GM12878 (cell line): ENCODE data around the gene HS3ST5. TPM values are rescaled to one million over a fixed set of nuclear protein-coding genes. Genes with fewer than 3 reads are reported as not detected.
"Not testable (repeated sequence)": the region's sequence is repeated elsewhere in the genome, so short reads cannot be mapped to it uniquely, and the experiment has no call there.

ENCODE experiments used
- ATAC-seq: fragments of 200-7000 bp; cut with Tn5 transposase; 3 replicates; pipeline ENCODE4 v1.9.1; 2020; ENCODE audit warnings: mild to moderate bottlenecking, moderate library complexity
- BruUV-seq: library from RNA; stranded (reverse); fragments of 400-500 nt; replicated peaks from 2 replicates; lab custom pipeline; 2021; lab: Mats Ljungman, UMichigan
- CTCF ChIA-PET: fragments of 300-600 bp; sonication (Branson Sonifier 250); formaldehyde crosslinking; extraction: SDS; loops from one replicate; lab custom pipeline; 2021; ENCODE audit warnings: inconsistent platforms; lab: Yijun Ruan, JAX
- POLR2A ChIA-PET: fragments of 350-600 bp; formaldehyde crosslinking; extraction: SDS; loops from one replicate; lab custom pipeline; 2021; ENCODE audit warnings: inconsistent platforms; lab: Charles Lee
- RAD21 ChIA-PET: fragments of 300-600 bp; sonication (Branson Sonifier 250); formaldehyde crosslinking; loops from one replicate; lab custom pipeline; 2023; ENCODE audit warnings: antibody characterized with exemption; ENCODE audit not compliant: unreplicated experiment; lab: Charles Lee
- SMC1A ChIA-PET: fragments of 300-600 bp; sonication (Branson Sonifier 250); formaldehyde crosslinking; loops from one replicate; lab custom pipeline; 2023; ENCODE audit not compliant: unreplicated experiment, uncharacterized antibody; lab: Charles Lee
- DNase-seq: peaks from one replicate; pipeline ENCODE4 v3.0.0-alpha.2; 2011; ENCODE audit warnings: low read depth, low spot score
- FAIRE-seq: peaks from 3 replicates; lab custom pipeline; 2011; peaks lifted over from hg19 to GRCh38; lab: Jason Lieb, UNC
- H2AFZ ChIP-seq: 2 replicates; pipeline ENCODE4 v1.6.0; 2011; ENCODE audit warnings: low read depth, low read length, control low read depth; ENCODE audit not compliant: control insufficient read depth
- H3K27ac ChIP-seq: 2 replicates; pipeline ENCODE4 v1.5.1; 2011; ENCODE audit warnings: control low read depth; ENCODE audit not compliant: control insufficient read depth, insufficient read depth
- H3K27me3 ChIP-seq, 2 experiments: replicated peaks in 1 of 2; 2 replicates each; pipeline versions ENCODE4 v1.6.0 to v1.6.1; 2011; ENCODE audit warnings: low read length in 1 of 2; ENCODE audit not compliant: control insufficient read depth in 2 of 2, insufficient read depth in 2 of 2
- H3K36me3 ChIP-seq, 2 experiments: 2 replicates each; pipeline ENCODE4 v1.5.1; 2011; ENCODE audit warnings: low read length in 1 of 2; ENCODE audit not compliant: control insufficient read depth in 2 of 2, insufficient read depth in 2 of 2
- H3K4me1 ChIP-seq: 2 replicates; pipeline ENCODE4 v1.6.1; 2011; ENCODE audit warnings: mild to moderate bottlenecking, low read length, moderate library complexity, mixed read lengths; ENCODE audit not compliant: control insufficient read depth, insufficient read depth
- H3K4me2 ChIP-seq: 2 replicates; pipeline ENCODE4 v1.6.0; 2011; ENCODE audit warnings: control low read depth; ENCODE audit not compliant: control insufficient read depth, insufficient read depth
- H3K4me3 ChIP-seq: fragments of 200-600 bp; sonication (generic); 2 replicates; pipeline ENCODE4 v1.5.1; 2016
- H3K79me2 ChIP-seq: 2 replicates; pipeline ENCODE4 v1.6.0; 2011; ENCODE audit warnings: low read length; ENCODE audit not compliant: control insufficient read depth, insufficient read depth
- H3K9ac ChIP-seq: 2 replicates; pipeline ENCODE4 v1.8.0; 2011; ENCODE audit warnings: low read length, control low read depth, mixed read lengths; ENCODE audit not compliant: control insufficient read depth, insufficient read depth
- H3K9me3 ChIP-seq: replicated peaks from 3 replicates; pipeline ENCODE4 v1.5.1; 2011; ENCODE audit warnings: mild to moderate bottlenecking, low read length; ENCODE audit not compliant: control insufficient read depth, insufficient read depth
- H4K20me1 ChIP-seq: 2 replicates; pipeline ENCODE4 v1.6.0; 2011; ENCODE audit not compliant: control insufficient read depth, insufficient read depth
- BHLHE40 ChIP-seq, 2 experiments: fragments of 450-650 bp in 1 of 2; IDR thresholded peaks; 2 replicates each; pipeline ENCODE4 v1.6.1; 2011 to 2017; ENCODE audit warnings: low read depth in 2 of 2, borderline replicate concordance in 1 of 2, improper control_type of control experiment in 1 of 2, low read length in 1 of 2, mild to moderate bottlenecking in 1 of 2
- FOXM1 ChIP-seq: IDR thresholded peaks from 2 replicates; pipeline ENCODE4 v1.6.1; 2012; ENCODE audit warnings: low read depth, mild to moderate bottlenecking, inconsistent platforms, low read length, moderate library complexity
- RAD21 ChIP-seq: IDR thresholded peaks from 2 replicates; pipeline ENCODE4 v1.6.1; 2011; ENCODE audit warnings: mild to moderate bottlenecking, low read depth, low read length, moderate library complexity; ENCODE audit not compliant: insufficient read depth
- RAD51 ChIP-seq: fragments of 450-650 bp; IDR thresholded peaks from 2 replicates; pipeline ENCODE4 v1.6.1; 2016; ENCODE audit warnings: moderate library complexity, mild to moderate bottlenecking, inconsistent platforms
- RELB ChIP-seq: fragments of 450-650 bp; IDR thresholded peaks from 2 replicates; pipeline ENCODE4 v1.6.1; 2017; ENCODE audit warnings: low read depth, mild to moderate bottlenecking, moderate library complexity
- SREBF2 ChIP-seq: IDR thresholded peaks from 2 replicates; pipeline ENCODE4 v1.6.1; 2012; ENCODE audit warnings: mild to moderate bottlenecking, low read length
- ZNF217 ChIP-seq: fragments of 450-650 bp; IDR thresholded peaks from 2 replicates; pipeline ENCODE4 v1.6.1; 2017; ENCODE audit warnings: antibody characterized with exemption, mild to moderate bottlenecking
- WGBS: methylation state at CpG from one replicate; pipeline ENCODE4 v1.1.6; 2016; ENCODE audit warnings: low lambda C conversion rate; ENCODE audit not compliant: insufficient replicate concordance, insufficient coverage; ENCODE audit errors: missing lambda C conversion rate; 5-methylcytosine and 5-hydroxymethylcytosine counted together
- in situ Hi-C: fragments of 300-500 bp; cut with MboI; formaldehyde crosslinking; loops from 9 replicates; pipeline ENCODE4 v1.14.3; 2018; ENCODE audit warnings: mixed read lengths
- intact Hi-C: fragments of 100-400 bp; cut with micrococcal nuclease; formaldehyde crosslinking; loops from one replicate; pipeline ENCODE4 v1.14.2; 2022; ENCODE audit not compliant: unreplicated experiment
- polyA plus RNA-seq, 11 experiments: library from polyadenylated mRNA; depleted of rRNA in 4 of 11; unstranded in 6 of 11; stranded (reverse) in 5 of 11; fragments of >200 nt; fragmentation: Nextera tagmentation in 4 of 11; fragmentation: Illumina TruSeq in 1 of 11; extraction: Ambion mirVana in 4 of 11; extraction: Trizol in 1 of 11; gene quantifications; 1 replicate in 1 of 11; 2 replicates in 10 of 11; pipeline versions ENCODE4 v1.2.1 to v1.2.3, GENCODE V29; 2011 to 2016; ENCODE audit warnings: inconsistent platforms in 2 of 11, missing spikeins in 2 of 11, low read depth in 1 of 11
- total RNA-seq, 4 experiments: library from RNA; depleted of rRNA in 3 of 4; stranded (reverse); fragments of >200 nt in 3 of 4; fragmentation: Illumina TruSeq in 1 of 4; extraction: Trizol in 1 of 4; gene quantifications; 2 replicates each; pipeline versions ENCODE4 v1.2.1 to v1.2.3, GENCODE V29; 2013 to 2021

HS3ST5 gene
- total and polyA plus RNA-seq, 10 of the 15 experiments (the other 5 are each of a cell fraction or from before 2014, with no cell fraction given): 0.04 TPM; not detected in 9

- TF ChIP-seq ZNF217 (no peak), BHLHE40 (IDR thresholded peaks at IDR 0.05; ENCODE audit: borderline replicate concordance in 1 of 2, low read depth in 2 of 2, low read length in 1 of 2) (no peak), RAD21 (no peak), RAD51 (no peak), FOXM1 (no peak), RELB (no peak), SREBF2 (no peak)
Observed at GRCh38 chr6:114049367-114049966, 293.4 kb downstream of the HS3ST5 start (continued).

GRCh38 chr6:114044566-114044965, 298.3 kb downstream of the HS3ST5 start:
- H3K27me3 ChIP-seq, H3K9me3 ChIP-seq, H4K20me1 ChIP-seq, H3K36me3 ChIP-seq, H2AFZ ChIP-seq, ATAC-seq, FAIRE-seq, CTCF ChIA-PET, H3K9ac ChIP-seq, SMC1A ChIA-PET, DNase-seq, H3K4me2 ChIP-seq, POLR2A ChIA-PET, BruUV-seq, H3K27ac ChIP-seq, H3K4me1 ChIP-seq, intact Hi-C loops, H3K4me3 ChIP-seq, in situ Hi-C loops, H3K79me2 ChIP-seq: not testable (repeated sequence)
- RAD21 ChIA-PET: interaction anchor here (0.8 kb wide), 1 partner anchor 108 kb away, joined by 3 read pairs; no protein-coding TSS in a partner anchor
- 58% methylated on average over 5 of the region's 5 CpGs for WGBS
